SK-N-SH (cell line): ENCODE measurements around the gene TADA2B. TPM values are rescaled to one million over a fixed set of nuclear protein-coding genes. Genes with fewer than 3 reads are reported as not detected.

ENCODE experiments used
- CTCF ChIA-PET: fragments of 300-600, 350-600 bp; formaldehyde crosslinking; extraction: SDS; loops from one replicate; lab custom pipeline; 2021; lab: Yijun Ruan, JAX
- POLR2A ChIA-PET: fragments of 350-600 bp; sonication (Branson Sonifier 250); formaldehyde crosslinking; extraction: SDS; loops from one replicate; lab custom pipeline; 2020; ENCODE audit warnings: antibody characterized with exemption, inconsistent platforms; lab: Yijun Ruan, JAX
- DNase-seq: peaks from one replicate; pipeline ENCODE4 v3.0.0; 2012
- H2AFZ ChIP-seq: fragments of 200-600 bp; sonication (generic); 2 replicates; pipeline ENCODE4 v1.8.1; 2016; ENCODE audit warnings: antibody characterized with exemption, mild to moderate bottlenecking, low read depth
- H3F3A ChIP-seq: fragments of 200-600 bp; sonication (generic); replicated peaks from 2 replicates; pipeline ENCODE3; 2016; ENCODE audit warnings: antibody characterized with exemption, mild to moderate bottlenecking; ENCODE audit not compliant: insufficient read depth
- H3K27ac ChIP-seq, 2 experiments: fragments of 200-500 bp in 1 of 2; fragments of 200-600 bp in 1 of 2; sonication (Bioruptor generic) in 1 of 2; sonication (generic), shearing (Covaris generic) in 1 of 2; 2 replicates each; pipeline versions ENCODE4 v1.5.1 to v1.6.1; 2014 to 2016; ENCODE audit warnings: low read depth in 2 of 2, inconsistent platforms in 1 of 2, low read length in 1 of 2, mild to moderate bottlenecking in 1 of 2, mixed read lengths in 1 of 2
- H3K27me3 ChIP-seq: fragments of 200-600 bp; sonication (generic), shearing (Covaris generic); 2 replicates; pipeline ENCODE4 v1.6.1; 2016; ENCODE audit warnings: mixed run types; ENCODE audit not compliant: insufficient read depth
- H3K36me3 ChIP-seq, 2 experiments: fragments of 200-500 bp in 1 of 2; fragments of 200-600 bp in 1 of 2; sonication (Bioruptor generic) in 1 of 2; sonication (generic) in 1 of 2; replicated peaks in 1 of 2; 2 replicates each; pipeline versions ENCODE3 to v1.5.1; 2014 to 2016; ENCODE audit warnings: low read length in 1 of 2, mild to moderate bottlenecking in 1 of 2; ENCODE audit not compliant: insufficient read depth in 2 of 2, control insufficient read depth in 1 of 2
- H3K4me1 ChIP-seq, 2 experiments: fragments of 200-500 bp in 1 of 2; fragments of 200-600 bp in 1 of 2; sonication (Bioruptor generic) in 1 of 2; sonication (generic), shearing (Covaris generic) in 1 of 2; 2 replicates each; pipeline versions ENCODE4 v1.5.1 to v1.6.1; 2014 to 2016; ENCODE audit warnings: low read depth in 1 of 2, low read length in 1 of 2, mixed run types in 1 of 2; ENCODE audit not compliant: insufficient read depth in 2 of 2, control insufficient read depth in 1 of 2
- H3K4me2 ChIP-seq: fragments of 200-600 bp; sonication (generic), shearing (Covaris generic); 2 replicates; pipeline ENCODE4 v1.6.1; 2017; ENCODE audit warnings: mixed run types
- H3K4me3 ChIP-seq, 2 experiments: fragments of 200-500 bp in 1 of 2; fragments of 200-600 bp in 1 of 2; sonication (Bioruptor generic) in 1 of 2; sonication (generic), shearing (Covaris generic) in 1 of 2; 2 replicates each; pipeline versions ENCODE4 v1.5.1 to v1.8.1; 2014 to 2016; ENCODE audit warnings: low read depth in 2 of 2, inconsistent platforms in 1 of 2, low read length in 1 of 2, mild to moderate bottlenecking in 1 of 2, mixed read lengths in 1 of 2, moderate library complexity in 1 of 2
- H3K79me2 ChIP-seq: fragments of 200-600 bp; sonication (generic); 2 replicates; pipeline ENCODE4 v1.8.1; 2017; ENCODE audit warnings: mild to moderate bottlenecking; ENCODE audit not compliant: insufficient read depth
- H3K9ac ChIP-seq: fragments of 200-600 bp; sonication (generic); 2 replicates; pipeline ENCODE4 v1.6.1; 2017; ENCODE audit warnings: mixed run types
- H3K9me2 ChIP-seq: fragments of 200-600 bp; sonication (generic); 2 replicates; pipeline ENCODE4 v1.6.1; 2017; ENCODE audit warnings: mixed run types
- H3K9me3 ChIP-seq: fragments of 200-600 bp; sonication (generic); 2 replicates; pipeline ENCODE4 v1.6.1; 2017; ENCODE audit warnings: mixed run types, mild to moderate bottlenecking, moderate library complexity
- H4K20me1 ChIP-seq: fragments of 200-600 bp; sonication (generic); 2 replicates; pipeline ENCODE4 v1.6.1; 2017; ENCODE audit warnings: mild to moderate bottlenecking, mixed run types; ENCODE audit not compliant: insufficient read depth
- ELF1 ChIP-seq: IDR thresholded peaks from 2 replicates; pipeline ENCODE4 v1.4.0; 2012
- EZH2phosphoT487 ChIP-seq: fragments of 200-600 bp; sonication (generic); IDR thresholded peaks from 2 replicates; pipeline ENCODE4 v1.6.1; 2017; ENCODE audit warnings: low read depth, mixed run types, mild to moderate bottlenecking, antibody characterized with exemption, moderate library complexity, borderline replicate concordance
- FOXM1 ChIP-seq: IDR thresholded peaks from 2 replicates; pipeline ENCODE4 v1.4.0; 2012; ENCODE audit warnings: low read depth, mild to moderate bottlenecking
- GATA2 ChIP-seq: sonication (generic); formaldehyde crosslinking; IDR thresholded peaks from 2 replicates; pipeline ENCODE4 v1.5.0; 2020; ENCODE audit warnings: mild to moderate bottlenecking, missing genetic modification reagents
- MXI1 ChIP-seq: IDR thresholded peaks from 2 replicates; pipeline ENCODE4 v1.6.1; 2012; ENCODE audit warnings: mild to moderate bottlenecking, low read depth, low read length, improper control_type of control experiment
- NRF1 ChIP-seq: IDR thresholded peaks from 2 replicates; pipeline ENCODE4 v1.6.1; 2012; ENCODE audit warnings: low read depth, mild to moderate bottlenecking, low read length
- RFX5 ChIP-seq: IDR thresholded peaks from 2 replicates; pipeline ENCODE4 v1.6.1; 2012; ENCODE audit warnings: mild to moderate bottlenecking, improper control_type of control experiment, low read length
- TAF1 ChIP-seq: IDR thresholded peaks from 2 replicates; pipeline ENCODE4 v1.6.1; 2012; ENCODE audit warnings: low read depth, mild to moderate bottlenecking, low read length, moderate library complexity, borderline replicate concordance
- TCF12 ChIP-seq: IDR thresholded peaks from 2 replicates; pipeline ENCODE4 v1.4.0; 2012
- TEAD4 ChIP-seq: IDR thresholded peaks from 2 replicates; pipeline ENCODE4 v1.4.0; 2012; ENCODE audit warnings: mild to moderate bottlenecking, borderline replicate concordance; ENCODE audit not compliant: insufficient read depth
- YY1 ChIP-seq: IDR thresholded peaks from 2 replicates; pipeline ENCODE4 v1.4.0; 2012; ENCODE audit warnings: low read depth, mild to moderate bottlenecking
- WGBS: methylation state at CpG from one replicate; pipeline ENCODE4 v1.1.6; 2017; ENCODE audit warnings: low lambda C conversion rate; 5-methylcytosine and 5-hydroxymethylcytosine counted together
- polyA plus RNA-seq, 3 experiments: library from polyadenylated mRNA; depleted of rRNA; stranded (reverse); fragments of >200 nt; gene quantifications; 2 replicates each; pipeline ENCODE4 v1.2.3, GENCODE V29; 2012
- TF ChIP-seq, protein P1 (sequence below): IDR thresholded peaks from 2 replicates; pipeline ENCODE4 v1.4.0; 2012; ENCODE audit warnings: low read depth, borderline replicate concordance
- TF ChIP-seq, protein P2 (sequence below): IDR thresholded peaks from 2 replicates; pipeline ENCODE4 v1.6.1; 2012; ENCODE audit warnings: mild to moderate bottlenecking, low read depth, low read length, moderate library complexity
- TF ChIP-seq, protein P3 (sequence below): fragments of 150-350 bp; IDR thresholded peaks from 2 replicates; pipeline ENCODE4 v1.6.1; 2017; ENCODE audit warnings: antibody characterized with exemption, low read length, low read depth, borderline replicate concordance
- TF ChIP-seq, protein P4 (sequence below): IDR thresholded peaks from 2 replicates; pipeline ENCODE4 v1.4.0; 2012; ENCODE audit warnings: low read depth

The TADA2B gene
- polyA plus RNA-seq, 1 of the 3 experiments (the other 2 are of a cell fraction): 8.0 TPM

DNA sequence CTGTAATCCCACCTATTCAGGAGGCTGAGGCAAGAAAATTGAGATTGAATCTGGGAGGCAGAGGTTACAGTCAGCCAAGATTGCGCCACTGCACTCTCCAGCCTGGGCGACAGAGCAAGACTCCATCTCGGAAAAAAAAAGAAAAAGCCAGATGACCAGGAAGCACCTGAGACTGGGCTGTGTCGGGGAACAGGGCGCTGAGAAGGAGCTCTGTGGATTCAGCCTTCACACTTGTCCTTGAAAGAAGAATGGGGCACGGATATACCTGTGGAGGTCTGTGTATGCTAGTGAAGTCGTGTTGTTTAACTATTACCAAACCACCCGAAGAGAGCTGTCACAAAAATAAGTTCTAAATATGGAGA lies 39.3 kb upstream of the TADA2B start:
- H3K4me3 ChIP-seq: no peak overlapping the region
- over 99% methylated on average over 8 of the region's 8 CpGs for WGBS

More for the DNA sequence above, 39.3 kb upstream of the TADA2B start:
- H3K9ac ChIP-seq: no peak overlapping the region
- TF ChIP-seq, protein P1, sequence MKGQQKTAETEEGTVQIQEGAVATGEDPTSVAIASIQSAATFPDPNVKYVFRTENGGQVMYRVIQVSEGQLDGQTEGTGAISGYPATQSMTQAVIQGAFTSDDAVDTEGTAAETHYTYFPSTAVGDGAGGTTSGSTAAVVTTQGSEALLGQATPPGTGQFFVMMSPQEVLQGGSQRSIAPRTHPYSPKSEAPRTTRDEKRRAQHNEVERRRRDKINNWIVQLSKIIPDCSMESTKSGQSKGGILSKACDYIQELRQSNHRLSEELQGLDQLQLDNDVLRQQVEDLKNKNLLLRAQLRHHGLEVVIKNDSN: no peak
- TF ChIP-seq, protein P2, sequence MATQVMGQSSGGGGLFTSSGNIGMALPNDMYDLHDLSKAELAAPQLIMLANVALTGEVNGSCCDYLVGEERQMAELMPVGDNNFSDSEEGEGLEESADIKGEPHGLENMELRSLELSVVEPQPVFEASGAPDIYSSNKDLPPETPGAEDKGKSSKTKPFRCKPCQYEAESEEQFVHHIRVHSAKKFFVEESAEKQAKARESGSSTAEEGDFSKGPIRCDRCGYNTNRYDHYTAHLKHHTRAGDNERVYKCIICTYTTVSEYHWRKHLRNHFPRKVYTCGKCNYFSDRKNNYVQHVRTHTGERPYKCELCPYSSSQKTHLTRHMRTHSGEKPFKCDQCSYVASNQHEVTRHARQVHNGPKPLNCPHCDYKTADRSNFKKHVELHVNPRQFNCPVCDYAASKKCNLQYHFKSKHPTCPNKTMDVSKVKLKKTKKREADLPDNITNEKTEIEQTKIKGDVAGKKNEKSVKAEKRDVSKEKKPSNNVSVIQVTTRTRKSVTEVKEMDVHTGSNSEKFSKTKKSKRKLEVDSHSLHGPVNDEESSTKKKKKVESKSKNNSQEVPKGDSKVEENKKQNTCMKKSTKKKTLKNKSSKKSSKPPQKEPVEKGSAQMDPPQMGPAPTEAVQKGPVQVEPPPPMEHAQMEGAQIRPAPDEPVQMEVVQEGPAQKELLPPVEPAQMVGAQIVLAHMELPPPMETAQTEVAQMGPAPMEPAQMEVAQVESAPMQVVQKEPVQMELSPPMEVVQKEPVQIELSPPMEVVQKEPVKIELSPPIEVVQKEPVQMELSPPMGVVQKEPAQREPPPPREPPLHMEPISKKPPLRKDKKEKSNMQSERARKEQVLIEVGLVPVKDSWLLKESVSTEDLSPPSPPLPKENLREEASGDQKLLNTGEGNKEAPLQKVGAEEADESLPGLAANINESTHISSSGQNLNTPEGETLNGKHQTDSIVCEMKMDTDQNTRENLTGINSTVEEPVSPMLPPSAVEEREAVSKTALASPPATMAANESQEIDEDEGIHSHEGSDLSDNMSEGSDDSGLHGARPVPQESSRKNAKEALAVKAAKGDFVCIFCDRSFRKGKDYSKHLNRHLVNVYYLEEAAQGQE: no peak
- TF ChIP-seq YY1 (no peak), TEAD4 (no peak), GATA2 (CRISPR knock-in tag) (no peak), EZH2phosphoT487 (no peak), MXI1 (no peak), FOXM1 (no peak), TAF1 (no peak), ELF1 (no peak), TCF12 (no peak), RFX5 (no peak), NRF1 (no peak)
- TF ChIP-seq, protein P3, sequence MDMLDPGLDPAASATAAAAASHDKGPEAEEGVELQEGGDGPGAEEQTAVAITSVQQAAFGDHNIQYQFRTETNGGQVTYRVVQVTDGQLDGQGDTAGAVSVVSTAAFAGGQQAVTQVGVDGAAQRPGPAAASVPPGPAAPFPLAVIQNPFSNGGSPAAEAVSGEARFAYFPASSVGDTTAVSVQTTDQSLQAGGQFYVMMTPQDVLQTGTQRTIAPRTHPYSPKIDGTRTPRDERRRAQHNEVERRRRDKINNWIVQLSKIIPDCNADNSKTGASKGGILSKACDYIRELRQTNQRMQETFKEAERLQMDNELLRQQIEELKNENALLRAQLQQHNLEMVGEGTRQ: no peak
- TF ChIP-seq, protein P4, sequence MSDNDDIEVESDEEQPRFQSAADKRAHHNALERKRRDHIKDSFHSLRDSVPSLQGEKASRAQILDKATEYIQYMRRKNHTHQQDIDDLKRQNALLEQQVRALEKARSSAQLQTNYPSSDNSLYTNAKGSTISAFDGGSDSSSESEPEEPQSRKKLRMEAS: no peak
- DNase-seq: no peak
- no peaks in the 10 kb centered on the region for H3K9me3 ChIP-seq
- no peaks in the 10 kb centered on the region for H4K20me1 ChIP-seq
- H3F3A ChIP-seq: no peaks in the 10 kb centered on the region
- H2AFZ ChIP-seq: no peak overlapping the region
- ChIA-PET POLR2A (no interaction called here), CTCF (interaction anchor here (1.1 kb wide), 1 partner anchor 29 kb away, joined by 3 read pairs; no protein-coding TSS in a partner anchor)
- no peak overlapping the region for H3K4me2 ChIP-seq
- H3K4me1 ChIP-seq: no peaks in the 10 kb centered on the region
- peaks cover 20 to 61% of the 10 kb centered on the region in 2 experiments for H3K36me3 ChIP-seq
- H3K79me2 ChIP-seq: peaks cover 3% of the 10 kb centered on the region; the same call in 1 of the 2 replicates
- H3K27ac ChIP-seq: no peak overlapping the region
- no peaks in the 10 kb centered on the region for H3K9me2 ChIP-seq
- no peaks in the 10 kb centered on the region for H3K27me3 ChIP-seq
